RCC 7860 (cell line): ENCODE measurements around the gene AGO3.
"Not testable (repeated sequence)": the region's sequence is repeated elsewhere in the genome, so short reads cannot be mapped to it uniquely, and the experiment has no call there.

ENCODE experiments used
- DNase-seq: peaks from one replicate; pipeline ENCODE4 v3.0.0-alpha.2; 2015; ENCODE audit warnings: low spot score
- FAIRE-seq: peaks from 2 replicates; lab custom pipeline; 2012; peaks lifted over from hg19 to GRCh38; lab: Jason Lieb, UNC

AGO3 gene

GRCh38 chr1:35930593-35931445 is at the start of gene AGO3:
Gene AGO3, plus strand, starts transcription at chr1:35931105. Its CDS starts 322 bp downstream, at chr1:35931427.
- no peak for FAIRE-seq
- peak; percentile 72 for DNase-seq

GRCh38 chr1:35881850-35882273 is 49.0 kb upstream of the AGO3 start:
- FAIRE-seq (no peak), DNase-seq (no peak)

GRCh38 chr1:35882586-35882944 is 48.3 kb upstream of the AGO3 start:
- DNase-seq (no peak), FAIRE-seq (no peak)

- no peak for FAIRE-seq
- DNase-seq = peak; percentile 83
Observed at GRCh38 chr1:35882945-35883634, 47.8 kb upstream of the AGO3 start, which contains the start of gene AGO1. Gene AGO1, plus strand, starts transcription at chr1:35883209. Its CDS starts 213 bp downstream, at chr1:35883422.

- FAIRE-seq = no peak
- DNase-seq = no peak
Observed at GRCh38 chr1:35883635-35884101, 47.2 kb upstream of the AGO3 start.

GRCh38 chr1:35884934-35885333 is 46.0 kb upstream of the AGO3 start:
- DNase-seq (no peak), FAIRE-seq (no peak)

- no peak for FAIRE-seq
- no peak for DNase-seq
Observed at GRCh38 chr1:35885961-35886558, 44.8 kb upstream of the AGO3 start.

GRCh38 chr1:35886577-35887431 is 44.1 kb upstream of the AGO3 start:
- DNase-seq = no peak
- FAIRE-seq = no peak

GRCh38 chr1:35887508-35887907 is 43.4 kb upstream of the AGO3 start:
- FAIRE-seq (no peak), DNase-seq (no peak)

- FAIRE-seq = no peak
- no peak for DNase-seq
Observed at GRCh38 chr1:35888255-35888654, 42.6 kb upstream of the AGO3 start.

GRCh38 chr1:35888981-35889380 is 41.9 kb upstream of the AGO3 start:
- FAIRE-seq = not testable (repeated sequence)

GRCh38 chr1:35893051-35893879 is 37.6 kb upstream of the AGO3 start:
- FAIRE-seq = no peak
- no peak for DNase-seq

More at GRCh38 chr1:35888981-35889380, 41.9 kb upstream of the AGO3 start:
- DNase-seq = not testable (repeated sequence)

- FAIRE-seq = no peak
- DNase-seq = no peak
Observed at GRCh38 chr1:35894183-35894582, 36.7 kb upstream of the AGO3 start.

- DNase-seq (no peak), FAIRE-seq (no peak)
Observed at GRCh38 chr1:35894656-35895055, 36.2 kb upstream of the AGO3 start.

GRCh38 chr1:35899941-35900340 is 31.0 kb upstream of the AGO3 start:
- FAIRE-seq = no peak
- no peak for DNase-seq

GRCh38 chr1:35901235-35901634 is 29.7 kb upstream of the AGO3 start:
- FAIRE-seq (no peak), DNase-seq (no peak)

GRCh38 chr1:35902671-35903070 is 28.2 kb upstream of the AGO3 start:
- DNase-seq (no peak), FAIRE-seq (no peak)

GRCh38 chr1:35914717-35915116 is 16.2 kb upstream of the AGO3 start:
- DNase-seq (no peak), FAIRE-seq (no peak)

- DNase-seq (no peak), FAIRE-seq (no peak)
Observed at GRCh38 chr1:35915693-35916092, 15.2 kb upstream of the AGO3 start.

GRCh38 chr1:35923791-35924221 is 7.1 kb upstream of the AGO3 start:
- FAIRE-seq = no peak
- no peak for DNase-seq
